Calu3 (cell line): Measurements from ENCODE around the gene OR7G2. TPM values are rescaled to one million over a fixed set of nuclear protein-coding genes. Genes with fewer than 3 reads are reported as not detected.
"Not testable (repeated sequence)": the region's sequence is repeated elsewhere in the genome, so short reads cannot be mapped to it uniquely, and the experiment has no call there.

Source experiments
- BruUV-seq: library from RNA; stranded (reverse); fragments of 400-500 nt; replicated peaks from 2 replicates; lab custom pipeline; 2021; lab: Mats Ljungman, UMichigan
- CTCF ChIA-PET: fragments of 300-600 bp; sonication (Branson Sonifier 250); formaldehyde crosslinking; loops from one replicate; lab custom pipeline; 2022; ENCODE audit warnings: antibody characterized with exemption; lab: Charles Lee
- DNase-seq: peaks from one replicate; pipeline ENCODE4 v3.0.0; 2022
- H3K27ac Mint-ChIP-seq: one replicate; pipeline ENCODE4 v1.8.0; 2022; ENCODE audit warnings: mixed read lengths; ENCODE audit not compliant: unreplicated experiment
- H3K27me3 Mint-ChIP-seq: one replicate; pipeline ENCODE4 v1.8.0; 2022; ENCODE audit warnings: mixed read lengths; ENCODE audit not compliant: unreplicated experiment
- H3K36me3 Mint-ChIP-seq: one replicate; pipeline ENCODE4 v1.8.0; 2022; ENCODE audit warnings: mild to moderate bottlenecking, moderate library complexity, mixed read lengths; ENCODE audit not compliant: insufficient read depth, unreplicated experiment
- H3K4me1 Mint-ChIP-seq: one replicate; pipeline ENCODE4 v1.8.0; 2022; ENCODE audit warnings: mild to moderate bottlenecking, low read depth, mixed read lengths; ENCODE audit not compliant: unreplicated experiment
- H3K4me3 Mint-ChIP-seq: one replicate; pipeline ENCODE4 v1.8.0; 2022; ENCODE audit warnings: mild to moderate bottlenecking, low read depth, moderate library complexity, mixed read lengths; ENCODE audit not compliant: unreplicated experiment
- H3K9me3 Mint-ChIP-seq: one replicate; pipeline ENCODE4 v1.8.0; 2022; ENCODE audit warnings: low read depth, mixed read lengths; ENCODE audit not compliant: unreplicated experiment
- CTCF ChIP-seq: fragments of 200-600 bp; IDR thresholded peaks from one replicate; pipeline ENCODE4 v1.8.0; 2022; ENCODE audit warnings: antibody characterized with exemption; ENCODE audit not compliant: unreplicated experiment
- intact Hi-C: fragments of 100-400 bp; cut with micrococcal nuclease; formaldehyde crosslinking; loops from one replicate; pipeline ENCODE4 v1.10.0; 2022; ENCODE audit not compliant: unreplicated experiment
- total RNA-seq: library from RNA; stranded (reverse); gene quantifications from 2 replicates; pipeline ENCODE4 v1.2.3, GENCODE V29; 2022

The OR7G2 gene
- total RNA-seq, 1 experiment from 2014 or later, result not detected

- intact Hi-C loops, result no loop called here
- H3K27ac Mint-ChIP-seq, result peak overlapping the region; percentile 83
- no peak overlapping the region for H3K4me3 Mint-ChIP-seq
- H3K9me3 Mint-ChIP-seq, result no peaks in the 10 kb centered on the region
- peaks cover 18% of the 10 kb centered on the region for H3K4me1 Mint-ChIP-seq
- no peaks in the 10 kb centered on the region for H3K27me3 Mint-ChIP-seq
- CTCF ChIA-PET, result interaction anchor here (1.8 kb wide), 1 partner anchor 21 kb away, joined by 11 read pairs; no protein-coding TSS in a partner anchor
- BruUV-seq, result no TSS peak
- no peak for DNase-seq
- no peaks in the 10 kb centered on the region for H3K36me3 Mint-ChIP-seq
- no peak for TF ChIP-seq CTCF
These were observed 53.1 kb downstream of the OR7G2 start for GRCh38 chr19:9054207-9054606.

- DNase-seq, H3K4me3 Mint-ChIP-seq, H3K36me3 Mint-ChIP-seq, intact Hi-C loops, CTCF ChIA-PET, H3K27ac Mint-ChIP-seq, BruUV-seq, H3K27me3 Mint-ChIP-seq, H3K9me3 Mint-ChIP-seq: not testable (repeated sequence)
- H3K4me1 Mint-ChIP-seq, result peaks cover 18% of the 10 kb centered on the region
These were observed 53.6 kb downstream of the OR7G2 start for GRCh38 chr19:9053674-9054073.

- no peak for DNase-seq
- Mint-ChIP-seq H3K4me3 (no peak overlapping the region), H3K4me1 (peaks cover 18% of the 10 kb centered on the region), H3K9me3 (no peaks in the 10 kb centered on the region), H3K36me3 (no peaks in the 10 kb centered on the region), H3K27me3 (no peaks in the 10 kb centered on the region), H3K27ac (no peak overlapping the region)
- no TSS peak for BruUV-seq
- intact Hi-C loops, result no loop called here
- CTCF ChIA-PET, result no interaction called here
- no peak for TF ChIP-seq CTCF
These were observed 54.4 kb downstream of the OR7G2 start for GRCh38 chr19:9052894-9053293.

Other genes starting within 250 kb of the OR7G2 start
- 0.15 and 0.17 TPM in 2 replicates for gene MUC16, start 97.1 kb downstream of the OR7G2 start, total RNA-seq
- gene OR1M1, start 20.4 kb downstream of the OR7G2 start, total RNA-seq, result not detected in 2 replicates
- not detected in 2 replicates for gene OR7G1, start 8.3 kb upstream of the OR7G2 start, total RNA-seq
- gene OR7G3, start 19.5 kb upstream of the OR7G2 start, total RNA-seq, result not detected in 2 replicates
- 25.4 and 26.3 TPM in 2 replicates for gene ZNF317, start 32.9 kb upstream of the OR7G2 start, total RNA-seq
- not detected in 2 replicates for gene OR7D2, start 71.5 kb upstream of the OR7G2 start, total RNA-seq
- not detected in 2 replicates for gene OR7D4, start 112.1 kb upstream of the OR7G2 start, total RNA-seq
- not detected in 2 replicates for gene OR7E24, start 143.5 kb upstream of the OR7G2 start, total RNA-seq
- 2.9 and 3.2 TPM in 2 replicates for gene ZNF699, start 202.4 kb upstream of the OR7G2 start, total RNA-seq
- 7.5 and 10.4 TPM in 2 replicates for gene ZNF559, start 216.7 kb upstream of the OR7G2 start, total RNA-seq